SU-DHL-6 (cell line): ENCODE results near the gene B3GNT2.

Experiments used
- CTCF ChIP-seq: fragments of 200-600 bp; sonication (generic); IDR thresholded peaks from one replicate; pipeline ENCODE4 v1.5.1; 2017; ENCODE audit warnings: antibody characterized with exemption, mild to moderate bottlenecking, low read length, moderate library complexity; ENCODE audit not compliant: insufficient read depth, poor library complexity, severe bottlenecking
- EZH2phosphoT487 ChIP-seq: fragments of 200-600 bp; sonication (generic), shearing (Covaris generic); conservative IDR thresholded peaks from 2 replicates; pipeline ENCODE4 v1.6.1; 2018; ENCODE audit warnings: mild to moderate bottlenecking, antibody characterized with exemption, low read length, moderate library complexity, mixed read lengths

- TF ChIP-seq CTCF = no peak
- TF ChIP-seq EZH2phosphoT487 = no peak
Observed at GRCh38 chr2:62175728-62176127, 20.2 kb upstream of the B3GNT2 start.
